ENCODE data around the gene PIGU.
"Not testable (repeated sequence)": the region's sequence is repeated elsewhere in the genome, so short reads cannot be mapped to it uniquely, and the experiment has no call there.

The PIGU gene

DNA sequence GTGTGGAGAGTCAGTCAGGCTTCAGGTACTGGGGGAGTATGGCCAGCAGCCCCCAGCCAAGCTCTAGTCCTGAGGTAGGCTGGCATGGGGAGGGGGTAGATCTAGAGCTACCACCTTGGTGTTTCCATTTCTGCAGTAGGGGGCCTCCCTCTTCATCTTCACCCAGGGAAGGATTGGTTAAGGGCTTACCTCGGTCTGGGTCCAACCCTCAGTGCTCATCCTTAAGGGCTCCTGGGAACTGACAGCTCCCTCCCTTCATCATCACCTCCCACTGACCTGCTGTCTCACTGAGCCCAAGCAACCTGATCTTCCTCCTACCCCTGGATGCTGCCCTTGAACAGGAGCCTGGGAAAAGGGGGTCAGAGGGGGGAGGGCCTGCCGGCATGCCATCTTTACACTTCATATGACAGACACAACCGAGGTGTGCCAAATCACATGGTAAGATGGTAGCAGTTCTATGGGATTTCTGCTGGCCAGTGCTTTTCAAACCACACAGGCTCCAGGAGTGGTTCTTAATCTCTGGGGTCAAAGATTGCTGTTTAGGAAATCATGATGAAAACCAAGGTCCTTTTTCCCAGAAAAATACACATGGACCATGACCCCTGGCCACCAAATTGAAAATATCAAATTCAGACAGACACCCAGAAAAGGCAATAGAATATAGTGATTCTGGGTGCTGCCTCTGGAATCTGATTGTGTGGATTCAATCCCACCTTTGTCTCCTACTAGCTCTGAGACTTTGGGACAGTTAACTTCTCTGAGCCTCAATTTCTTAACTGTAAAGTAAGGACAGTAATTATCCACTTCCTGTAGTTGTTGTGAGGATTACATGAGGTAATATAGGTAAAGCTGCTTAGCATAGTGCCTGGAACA is 30.3 kb upstream of the PIGU start:
- no peak for DNase-seq

DNA sequence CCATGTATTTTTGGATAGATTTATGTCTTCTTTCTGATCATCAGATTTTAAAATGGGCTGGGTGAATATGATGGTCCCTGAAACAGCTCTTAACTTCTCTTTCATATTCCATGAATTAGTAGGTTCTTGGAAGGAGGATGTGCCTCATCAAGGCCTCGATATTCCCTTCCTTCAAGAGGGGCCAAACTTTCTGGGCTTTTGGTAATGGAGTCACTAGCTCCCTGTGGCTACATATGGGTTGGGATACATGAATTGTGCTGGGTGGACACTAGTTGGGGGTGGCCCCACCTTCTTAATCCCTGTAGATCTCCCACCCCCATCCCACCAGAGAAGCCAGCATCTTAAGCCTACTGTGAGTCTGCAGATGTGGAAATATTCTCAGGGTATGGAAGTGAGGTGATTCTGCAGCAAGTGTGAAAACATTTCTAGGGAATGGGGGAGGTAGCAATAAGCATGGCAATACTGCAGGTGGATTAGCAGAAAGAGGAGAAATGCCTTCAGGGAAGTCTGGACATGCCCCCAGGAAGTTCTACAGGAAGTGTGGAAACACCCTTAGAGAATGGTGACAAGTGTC is 29.5 kb upstream of the PIGU start:
- DNase-seq: no peak

DNA sequence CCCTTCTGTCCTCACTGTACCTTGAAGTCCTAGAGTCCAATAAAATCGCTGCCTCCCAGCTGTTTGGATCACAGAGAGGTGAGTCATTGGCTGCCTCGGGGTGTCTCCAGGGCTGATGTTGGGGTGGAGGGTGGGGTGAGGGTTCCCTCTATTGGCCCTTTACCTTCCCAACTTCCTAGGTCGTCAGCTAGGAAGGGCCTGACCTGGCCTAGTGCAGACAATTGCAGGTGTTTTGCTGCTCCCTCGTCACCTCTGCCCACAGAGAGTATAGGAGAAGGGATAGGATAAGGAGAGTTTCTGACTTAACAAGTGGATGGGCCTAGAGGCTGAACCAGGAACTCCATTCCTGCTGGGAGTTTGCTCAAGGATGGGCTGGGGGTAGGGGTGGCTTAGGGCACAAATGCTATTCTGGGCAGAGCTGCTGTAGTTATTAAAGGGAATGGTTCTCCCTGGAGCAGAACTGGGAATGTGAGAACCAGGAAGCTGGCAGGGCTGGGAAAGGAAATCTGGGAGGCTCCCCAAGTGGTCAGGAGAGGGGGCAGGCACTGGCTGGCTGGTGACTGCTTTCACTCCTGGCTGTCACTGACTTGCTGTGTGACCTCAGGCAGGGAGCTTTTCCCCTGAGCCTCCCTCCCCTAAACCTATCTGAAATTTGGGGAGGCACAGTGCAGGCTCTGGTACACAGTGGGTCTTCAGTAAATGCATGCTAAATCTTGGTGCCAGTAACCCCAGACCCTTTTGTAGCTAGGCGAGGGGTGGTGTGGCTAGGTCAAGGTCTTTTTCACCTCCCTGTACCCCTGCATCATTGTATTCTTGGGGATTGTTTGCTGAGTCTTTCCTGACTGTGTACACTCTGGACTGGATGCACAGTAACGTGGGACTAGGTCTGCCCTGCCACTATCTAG is 28.8 kb upstream of the PIGU start:
- no peak for DNase-seq

DNA sequence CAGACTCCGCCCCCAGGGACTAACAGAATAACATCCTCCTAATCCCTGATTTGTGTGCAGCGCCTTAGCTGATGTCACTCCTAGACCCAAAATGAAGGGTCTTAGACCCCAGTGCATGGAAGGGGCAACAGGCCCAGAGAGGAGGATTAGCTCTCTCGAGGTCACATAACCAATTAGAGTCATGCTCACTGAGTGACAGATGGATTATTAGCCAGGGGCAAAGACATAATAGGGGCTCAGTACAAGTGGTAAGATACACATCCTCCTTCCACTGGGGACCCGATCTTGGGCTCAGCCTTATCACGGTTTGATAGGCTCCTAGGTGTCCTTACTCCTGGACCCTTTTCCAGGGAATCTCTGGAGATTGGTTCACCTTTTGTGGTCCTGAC is 28.1 kb upstream of the PIGU start:
- no peak for DNase-seq

DNA sequence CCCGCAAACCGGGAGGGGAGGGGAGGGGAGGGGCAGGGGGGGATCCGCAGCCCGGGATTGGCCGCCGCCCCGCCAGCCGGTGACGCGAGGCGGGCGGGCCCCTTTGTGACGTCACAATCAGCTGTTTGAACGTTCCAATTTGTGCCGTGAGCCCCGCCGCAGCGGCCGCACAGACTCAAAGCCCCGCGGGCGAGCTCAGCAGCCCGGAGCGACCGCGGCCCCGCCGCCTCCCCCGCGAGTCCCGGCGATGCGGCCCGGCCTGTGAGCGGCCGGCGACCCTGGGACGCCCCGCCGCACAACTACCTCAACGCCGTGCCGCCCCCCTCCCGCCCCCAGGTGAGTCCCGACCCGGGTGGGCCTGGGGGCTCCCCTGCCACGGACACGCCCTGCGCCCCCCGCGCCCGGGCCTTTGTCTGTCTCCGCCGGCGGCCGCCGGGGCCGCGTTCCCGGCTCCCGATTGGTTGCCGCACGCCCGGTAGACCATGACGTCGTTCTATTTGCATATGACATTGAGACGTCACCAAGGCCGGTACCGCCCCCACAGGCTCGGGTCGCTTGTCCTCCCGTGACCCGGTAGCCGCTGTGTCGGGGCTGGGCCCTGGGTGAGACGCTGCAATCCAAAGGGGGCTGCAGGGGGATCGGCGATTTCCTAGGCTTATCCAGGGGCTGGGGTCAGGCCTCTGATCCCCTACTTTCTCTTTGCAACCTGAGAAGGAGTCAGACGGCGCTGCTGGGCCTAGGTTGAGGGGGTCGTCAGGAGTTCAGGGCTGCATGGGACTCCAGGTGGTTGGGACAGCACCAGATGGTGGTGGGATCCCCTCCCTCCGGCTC is 27.5 kb upstream of the PIGU start, which contains the start of gene TP53INP2:
TP53INP2 (plus strand) TSS at position 168 of the 831 bp plus-strand sequence. CDS start 4,396 bp downstream, outside the sequence.
- DNase-seq: peak; percentile 82 to 87

DNA sequence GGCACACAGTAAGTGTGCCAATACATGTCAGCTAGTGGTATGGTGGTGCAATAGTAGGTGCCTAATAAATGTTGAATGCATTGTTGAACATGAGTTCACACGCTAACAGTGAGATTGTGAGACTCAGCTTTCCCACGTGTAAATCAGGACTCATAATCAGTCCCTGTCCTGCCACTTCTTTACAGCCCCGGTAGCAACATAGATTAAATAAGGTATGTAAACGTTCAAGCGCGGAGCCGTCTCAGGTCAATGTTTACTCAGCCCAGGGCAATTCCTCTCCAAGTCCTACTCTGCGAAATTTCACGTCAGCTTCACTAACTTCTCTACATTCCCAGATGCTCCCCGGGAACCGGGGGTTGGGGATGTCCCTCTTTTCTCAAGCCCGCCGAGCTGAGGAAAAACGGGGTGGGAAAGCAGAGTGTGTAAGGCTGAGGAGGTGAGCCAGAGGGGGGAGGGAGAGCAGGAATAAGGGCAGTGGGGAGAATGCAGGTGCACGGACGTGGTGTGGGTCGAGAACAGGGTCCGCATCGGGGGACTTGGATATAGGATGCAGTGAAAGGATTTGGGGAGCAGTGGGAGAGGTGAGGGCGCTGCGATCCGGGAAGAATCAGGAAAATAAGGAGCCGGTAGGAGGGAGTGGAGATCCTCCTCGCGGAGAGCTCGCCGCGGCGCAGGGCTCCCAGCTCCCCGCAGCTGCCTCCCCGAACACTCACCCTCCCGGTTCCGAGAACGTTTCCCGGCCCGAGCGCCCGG is 26.7 kb upstream of the PIGU start:
- DNase-seq: peak in 1 of 2 experiments; percentile 16

DNA sequence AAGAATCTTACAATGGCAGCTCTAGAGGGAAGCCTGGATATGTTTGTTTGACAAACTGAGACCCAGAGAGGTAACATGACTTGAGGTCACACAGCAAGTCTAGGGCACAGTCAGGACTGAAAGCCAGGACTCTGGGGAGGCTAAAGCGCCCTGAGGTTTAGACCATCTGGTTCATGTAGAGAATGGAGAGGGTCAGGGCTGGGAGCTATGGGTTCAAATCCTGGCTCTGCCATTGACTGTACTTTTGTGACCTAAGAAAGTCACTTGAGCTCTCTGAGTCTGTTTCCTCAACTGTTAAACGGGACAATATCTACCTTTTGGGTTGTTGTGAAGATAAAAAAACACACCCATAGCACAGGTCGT is 26.1 kb upstream of the PIGU start:
- DNase-seq: no peak

DNA sequence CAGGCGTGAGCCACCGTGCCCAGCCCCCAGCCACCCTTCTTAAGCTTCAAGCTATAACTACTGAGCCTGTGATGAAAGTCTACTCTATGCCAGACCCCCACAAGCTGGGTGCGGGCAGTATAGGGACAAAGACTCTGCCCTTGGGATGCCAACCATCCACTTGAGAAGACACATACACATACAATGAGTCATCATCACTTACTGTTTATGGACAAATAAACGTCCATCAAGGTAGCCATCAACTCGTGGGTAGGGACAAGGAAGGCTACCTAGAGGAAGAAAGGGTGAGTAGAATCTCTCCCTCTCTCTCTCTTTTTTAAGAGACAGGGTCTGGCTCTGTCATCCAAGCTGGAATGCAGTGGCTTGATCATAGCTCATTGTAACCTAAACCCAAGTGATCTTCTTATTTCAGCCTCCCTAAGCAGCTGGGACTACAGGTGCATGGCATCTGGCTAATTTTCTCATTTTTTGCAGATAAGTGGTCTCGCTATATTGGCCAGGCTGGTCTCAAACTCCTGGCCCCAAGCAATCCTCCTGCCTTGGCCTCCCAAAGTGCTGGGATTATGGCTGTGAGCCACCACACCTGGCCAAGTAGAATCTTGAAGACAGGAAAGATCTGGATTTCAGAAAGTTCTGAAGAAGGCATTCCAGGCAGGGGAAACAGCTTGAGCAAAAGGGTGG is 24.7 kb upstream of the PIGU start:
- DNase-seq: no peak

DNA sequence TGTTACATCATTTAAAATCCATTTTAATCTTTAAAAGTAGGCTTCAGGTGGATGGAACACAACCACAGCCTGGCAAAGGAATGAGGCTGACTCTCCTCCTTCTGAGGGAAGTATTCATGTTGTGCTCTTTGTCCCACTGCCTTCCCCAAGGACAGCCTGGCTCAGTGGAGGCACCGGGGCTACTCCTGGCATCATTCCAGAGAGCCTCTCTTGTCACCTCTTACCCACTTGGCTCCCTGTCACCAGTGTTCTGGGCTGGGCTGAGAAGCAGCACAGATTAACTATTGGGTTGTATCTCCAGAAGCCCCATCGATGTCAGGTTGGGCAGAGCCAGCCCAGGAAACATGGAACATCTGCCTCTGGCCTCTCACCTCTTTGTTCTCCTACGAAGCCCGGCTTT is 16.5 kb upstream of the PIGU start:
- no peak for DNase-seq

DNA sequence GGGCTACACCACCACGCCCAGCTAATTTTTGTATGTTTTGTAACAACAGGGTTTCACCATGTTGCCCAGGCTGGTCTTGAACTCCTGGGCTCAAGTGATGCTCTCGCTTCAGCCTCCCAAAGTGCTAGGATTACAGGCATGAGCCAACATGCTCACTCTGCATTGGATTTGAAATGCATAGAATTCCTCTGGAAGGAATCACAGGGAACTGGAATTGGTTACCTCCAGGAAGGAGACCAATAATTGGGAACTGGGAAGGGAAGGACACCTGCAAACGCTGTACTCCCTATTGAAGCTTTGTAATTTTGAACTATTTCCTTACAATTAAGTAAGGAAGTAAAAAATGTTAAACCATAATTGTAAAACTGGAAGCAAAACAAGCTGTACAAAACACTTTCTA is 14.9 kb upstream of the PIGU start:
- no peak for DNase-seq

DNA sequence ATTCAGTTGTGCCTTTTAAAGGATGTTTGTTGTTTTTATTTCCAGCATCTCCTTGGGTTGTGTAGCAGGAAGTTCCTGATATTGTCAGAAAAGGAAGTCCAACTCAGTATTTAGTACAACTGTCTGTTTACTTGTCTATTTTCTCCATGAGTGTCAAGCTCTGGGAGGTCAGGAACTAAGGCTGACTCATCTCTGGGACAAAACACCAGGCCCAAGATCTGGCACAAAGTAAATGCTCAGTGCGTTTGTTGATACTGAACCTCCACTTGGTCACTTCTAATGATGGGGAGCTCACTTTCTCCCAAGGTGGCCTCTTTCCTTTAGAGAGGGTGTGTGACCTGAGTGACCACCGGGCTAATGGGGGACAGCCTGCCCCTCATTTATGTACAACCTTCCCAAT is 12.6 kb upstream of the PIGU start:
- DNase-seq: no peak

DNA sequence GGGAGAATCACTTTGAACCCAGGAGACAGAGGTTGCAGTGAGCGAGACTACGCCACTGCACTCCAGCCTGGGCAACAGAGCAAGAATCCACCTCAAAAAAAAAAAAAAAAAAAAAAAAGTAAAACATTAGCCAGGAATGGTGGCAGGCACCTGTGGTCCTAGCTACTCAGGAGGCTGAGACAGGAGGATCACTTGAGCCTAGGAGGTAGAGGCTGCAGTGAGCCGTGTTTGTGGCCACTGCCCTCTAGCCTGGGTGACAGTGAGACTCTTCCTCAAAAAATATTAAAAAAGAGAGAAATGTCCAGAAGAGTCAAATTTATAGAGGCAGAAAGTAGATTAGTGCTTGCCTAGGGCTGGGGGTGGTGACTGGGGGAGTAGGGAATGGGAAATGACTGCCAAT is 6.8 kb upstream of the PIGU start:
- no peak for DNase-seq

DNA sequence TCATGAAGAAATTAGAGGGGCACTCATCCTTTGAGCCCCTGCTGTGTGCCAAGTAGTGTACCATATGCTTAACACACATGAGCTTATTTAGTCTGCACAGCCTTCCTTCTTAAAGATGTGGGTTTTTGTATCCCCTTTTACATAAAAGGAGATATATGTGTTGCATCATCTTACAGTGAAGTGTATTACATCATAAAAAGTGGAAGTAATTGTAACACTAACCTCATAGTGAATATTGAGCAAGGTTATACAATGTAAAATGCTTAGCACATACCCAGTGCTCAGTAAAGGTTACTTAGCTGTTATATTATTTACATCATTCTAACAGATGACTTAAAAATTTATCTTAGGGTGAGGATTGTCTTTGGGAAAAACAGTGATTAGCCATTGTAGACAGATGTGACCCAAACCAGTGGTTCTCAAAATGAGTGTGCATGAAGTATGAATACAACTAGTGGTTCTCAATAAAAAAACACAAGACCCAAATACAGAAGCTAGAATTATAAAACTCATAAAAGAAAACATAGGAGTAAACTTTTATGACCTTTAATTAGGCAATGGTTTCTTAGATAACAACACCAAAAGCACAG is 3.8 kb upstream of the PIGU start:
- no peak for DNase-seq

DNA sequence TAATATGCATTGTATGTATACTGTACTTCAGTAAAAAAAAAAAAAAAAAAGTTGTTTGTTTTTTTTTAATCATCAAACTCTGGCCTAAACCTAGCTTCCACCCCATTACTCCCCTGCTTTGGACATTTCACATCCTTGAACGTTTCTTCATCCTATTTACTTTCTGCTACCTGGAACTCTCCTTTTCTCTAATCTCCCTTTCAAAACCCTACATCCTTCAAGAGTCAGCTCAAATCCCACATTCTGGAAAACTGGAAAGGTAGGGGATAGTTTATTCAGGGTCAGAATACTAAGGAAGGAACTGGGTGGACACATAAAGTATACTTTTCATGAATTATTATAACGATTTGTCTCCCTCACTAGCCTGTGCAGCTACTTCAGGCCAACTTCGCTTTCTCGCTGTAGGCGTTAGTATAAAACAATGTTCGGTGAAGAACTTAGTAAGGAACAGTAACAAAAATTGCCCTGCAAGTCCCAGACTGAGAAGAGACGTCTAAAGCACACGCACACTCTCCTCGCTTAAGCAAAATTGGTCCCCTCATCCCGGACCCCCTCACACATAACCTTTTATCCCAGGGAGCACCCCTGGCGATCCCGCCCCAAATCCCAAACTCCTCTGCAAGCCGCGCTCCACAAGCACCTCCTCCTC is 775 bp downstream of the PIGU start:
- no peak for DNase-seq

DNA sequence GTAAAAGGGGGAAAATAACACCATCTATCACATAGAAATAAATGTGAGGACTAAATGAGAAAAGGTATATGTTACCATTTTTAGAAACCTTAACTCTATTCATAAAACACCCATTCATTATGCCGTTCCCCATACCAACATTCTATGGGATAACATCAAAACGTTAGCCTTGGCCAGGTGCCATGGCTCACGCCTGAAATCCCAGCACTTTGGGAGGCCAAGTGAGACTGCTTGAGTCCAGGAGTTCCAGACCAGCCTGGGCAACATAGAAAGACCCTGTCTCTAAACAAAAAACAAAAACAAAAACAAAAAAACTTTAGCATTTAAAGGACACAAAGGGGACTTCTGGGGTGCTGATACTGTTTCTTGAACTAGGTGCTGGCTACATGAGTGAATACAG is 1.3 kb downstream of the PIGU start:
- DNase-seq: no peak

DNA sequence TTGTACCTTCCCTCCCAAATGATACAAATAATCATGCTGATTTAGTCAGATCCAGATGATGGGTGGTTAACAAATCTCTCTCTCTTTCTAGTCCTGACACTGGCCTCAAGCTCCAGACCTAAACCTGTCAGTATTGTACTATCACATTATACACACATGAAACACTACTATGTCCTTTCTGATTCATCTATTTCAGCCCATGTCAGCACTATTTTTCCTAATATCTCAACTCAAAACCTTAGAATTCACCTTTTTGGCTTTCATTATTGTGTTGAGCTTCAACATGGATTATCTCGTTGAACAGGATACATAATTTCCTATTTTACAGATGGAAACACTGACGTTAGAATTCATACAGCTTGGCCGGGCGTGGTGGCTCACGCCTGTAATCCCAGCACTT is 3.5 kb downstream of the PIGU start:
- DNase-seq: no peak

DNA sequence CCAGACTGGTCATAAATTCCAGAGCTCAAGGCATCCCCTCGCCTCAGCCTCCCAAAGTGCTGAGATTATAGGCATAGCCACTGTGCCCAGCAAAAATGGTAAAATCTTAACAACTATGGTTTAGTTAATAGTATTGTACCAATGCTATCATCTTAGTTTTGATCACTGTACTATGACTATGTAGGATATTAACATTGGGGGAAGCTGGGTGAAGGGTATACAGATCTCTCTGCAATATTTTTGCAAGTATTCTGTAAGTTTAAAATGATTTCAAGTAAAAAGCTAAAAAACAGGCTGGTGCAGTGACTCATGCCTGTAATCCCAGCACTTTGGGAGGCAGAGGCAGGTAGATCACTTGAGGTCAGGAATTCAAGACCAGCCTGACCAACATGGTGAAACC is 7.8 kb downstream of the PIGU start:
- no peak for DNase-seq

DNA sequence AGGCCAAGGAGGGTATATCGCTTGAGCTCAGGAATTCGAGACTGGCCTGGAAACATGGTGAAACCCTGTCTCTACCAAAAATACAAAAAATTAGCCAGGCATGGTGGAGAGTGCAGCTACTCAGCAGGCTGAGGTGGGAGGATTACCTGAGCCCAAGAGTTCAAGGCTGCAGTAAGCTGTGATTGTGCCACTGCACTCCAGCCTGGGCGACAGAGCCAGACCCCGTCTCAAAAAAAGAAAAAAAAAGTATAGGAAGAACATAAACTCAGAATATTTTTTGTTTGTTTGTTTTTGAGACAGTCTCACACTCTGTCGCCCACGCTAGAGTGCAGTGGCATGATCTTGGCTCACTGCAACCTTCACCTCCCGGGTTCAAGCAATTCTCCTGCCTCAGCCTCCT is 12.1 kb downstream of the PIGU start:
- DNase-seq: not testable (repeated sequence)

DNA sequence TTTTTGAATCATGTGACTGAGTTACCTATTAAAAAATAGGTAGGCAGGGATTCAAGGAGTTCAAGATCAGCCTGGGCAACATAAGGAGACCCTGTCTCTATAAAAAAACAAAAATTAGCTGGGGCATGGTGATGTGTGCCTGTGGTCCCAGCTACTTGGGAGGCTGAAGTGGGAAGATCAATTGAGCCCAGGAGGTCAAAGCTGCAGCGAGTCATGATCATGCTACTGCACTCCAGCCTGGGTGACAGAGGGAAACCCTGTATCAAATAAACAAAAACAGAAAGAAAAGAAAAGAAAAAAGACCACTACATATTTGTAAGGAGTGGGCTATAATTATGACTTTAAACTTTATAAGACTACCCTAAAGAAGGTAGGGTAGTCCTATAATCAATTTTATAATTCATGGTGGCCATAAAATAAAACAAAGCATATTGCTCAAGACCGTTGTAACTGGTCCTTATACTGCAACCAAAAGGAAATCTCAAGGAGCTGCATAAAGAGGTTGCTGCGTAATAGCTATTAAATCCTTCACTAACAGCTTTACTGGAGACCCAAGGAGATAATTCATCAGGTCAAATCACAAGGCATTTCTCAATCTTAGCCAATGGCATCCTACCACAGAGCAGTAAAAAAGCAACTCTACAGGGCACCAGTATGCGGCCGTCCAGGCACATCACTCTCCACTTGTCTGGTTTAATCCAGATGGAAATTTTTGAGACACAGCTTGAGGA is 13.5 kb downstream of the PIGU start:
- no peak for DNase-seq

DNA sequence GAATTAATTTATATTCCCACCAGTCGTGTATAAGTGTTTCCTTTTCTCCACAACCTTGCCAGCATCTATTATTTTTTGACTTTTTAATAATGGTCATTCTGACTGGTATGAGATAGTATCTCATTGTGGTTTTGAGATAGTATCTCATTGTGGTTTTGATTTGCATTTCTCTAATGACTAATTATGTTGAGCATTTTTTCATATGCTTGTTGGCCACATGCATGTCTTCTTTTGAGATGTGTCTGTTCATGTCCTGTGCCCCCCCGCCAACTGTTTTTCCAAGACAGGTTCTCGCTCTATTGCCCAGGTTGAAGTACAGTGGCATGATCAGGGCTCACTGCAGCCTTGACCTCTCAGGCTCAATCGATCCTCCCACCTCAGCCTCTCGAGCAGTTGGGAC is 15.1 kb downstream of the PIGU start:
- peak in 1 of 2 experiments; percentile 8 for DNase-seq

Data from activated CD4-positive, alpha-beta T cell treated with anti-CD3 and anti-CD28 coated beads, Interleukin-2, amount 50 U/mL, for 48 hours (primary cell).